ENCODE data around the gene NYNRIN. TPM values are rescaled to one million over a fixed set of nuclear protein-coding genes. Genes with fewer than 3 reads are reported as not detected.
"Not testable (repeated sequence)": the region's sequence is repeated elsewhere in the genome, so short reads cannot be mapped to it uniquely, and the experiment has no call there.

Gene NYNRIN
- 9.5 TPM for total RNA-seq
- long read RNA-seq, partial matches to known transcripts, result 3 of 11 reads
- long read RNA-seq, other reads (novel, unspliced or antisense), result 8 of 11 reads

DNA sequence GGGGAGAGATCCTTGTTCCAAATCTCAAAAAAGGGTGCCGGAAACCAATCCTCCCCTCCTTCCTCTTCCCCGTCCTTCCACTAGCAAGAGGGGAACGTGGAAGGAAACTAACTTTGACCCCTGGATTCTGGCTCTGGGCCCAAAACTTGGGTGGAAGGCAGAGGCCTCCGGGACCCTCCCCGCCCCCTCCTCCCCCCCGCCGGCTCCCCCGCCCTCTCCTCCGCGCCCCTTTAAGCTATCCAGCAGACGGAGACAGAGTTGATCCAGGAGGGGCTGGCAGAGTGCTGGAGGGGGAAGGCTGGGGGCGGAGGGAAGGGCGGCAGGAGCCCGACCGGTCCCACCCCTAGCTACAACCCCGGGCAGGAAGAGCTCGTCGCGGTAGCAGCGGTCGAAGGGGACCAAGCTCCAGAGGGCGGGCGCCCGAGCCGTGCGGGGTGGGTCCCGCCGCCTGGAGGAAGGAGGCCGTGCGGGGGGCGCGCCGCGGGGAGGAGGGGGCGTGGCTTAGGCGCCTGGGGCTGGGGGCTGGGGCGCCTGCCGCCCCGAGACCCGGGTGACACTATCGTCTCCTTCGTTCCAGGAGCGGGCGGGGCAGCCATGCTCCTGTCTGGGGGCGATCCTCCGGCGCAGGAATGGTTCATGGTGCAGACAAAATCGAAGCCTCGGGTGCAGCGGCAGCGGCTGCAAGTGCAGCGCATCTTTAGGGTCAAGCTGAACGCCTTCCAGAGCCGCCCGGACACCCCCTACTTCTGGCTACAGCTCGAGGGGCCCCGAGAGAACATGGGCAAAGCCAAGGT, at the start of gene NYNRIN:
Gene NYNRIN, plus strand, starts transcription at position 351 of the 794 bp plus-strand sequence. Its CDS starts 244 bp downstream, at position 595.
- intact Hi-C loops (cut with DNase I), result loop anchor here (1.0 kb wide), 1 partner anchor 32 kb away; no protein-coding TSS in a partner anchor
- DNase-seq (ENCODE audit: missing footprints) (peak; percentile 76), ATAC-seq (peak; percentile 77)

DNA sequence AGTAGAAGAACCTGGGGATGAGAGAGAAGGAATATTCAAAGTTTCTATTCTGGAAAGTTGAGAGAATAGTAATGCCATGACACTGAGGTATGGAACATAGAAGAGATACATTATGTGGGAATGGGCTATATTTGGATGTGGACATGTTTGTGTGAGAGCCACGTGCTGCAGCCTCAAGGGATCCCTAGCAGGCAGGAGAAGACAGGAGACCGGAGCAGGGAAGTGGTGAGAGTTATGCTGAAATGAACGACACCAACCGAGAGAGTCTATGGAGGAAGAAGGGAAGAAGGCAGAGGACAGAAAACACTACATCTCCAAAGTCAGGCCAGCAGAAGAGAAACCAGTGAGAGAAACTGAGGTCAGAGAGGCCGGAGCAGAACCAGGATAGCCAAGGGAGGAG, 49.1 kb upstream of the NYNRIN start:
- ATAC-seq (no peak), DNase-seq (ENCODE audit: missing footprints) (no peak)
- intact Hi-C loops (cut with DNase I), result no loop called here

DNA sequence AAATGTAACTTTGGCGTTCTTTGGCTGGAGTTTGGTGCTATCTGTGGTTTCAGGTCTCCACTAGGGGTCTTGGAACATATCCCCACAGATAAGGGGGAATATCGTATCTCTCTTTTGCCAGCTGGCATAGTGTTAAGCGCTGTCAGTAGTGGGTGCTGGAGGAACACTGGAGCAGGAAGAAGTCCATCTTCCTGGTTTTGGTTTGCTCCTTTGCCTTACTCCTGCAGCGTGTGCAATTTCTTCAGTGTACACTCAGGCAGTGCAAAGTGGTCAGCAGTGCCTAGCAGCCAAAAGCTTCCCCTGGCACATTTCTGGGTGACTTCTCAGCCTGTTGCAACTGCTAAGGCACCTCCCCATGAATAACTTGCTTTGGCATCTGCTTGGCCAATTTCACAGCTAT, 47.3 kb upstream of the NYNRIN start:
- intact Hi-C loops (cut with DNase I), result no loop called here
- ATAC-seq, result peak; percentile 69
- DNase-seq (ENCODE audit: missing footprints), result no peak

DNA sequence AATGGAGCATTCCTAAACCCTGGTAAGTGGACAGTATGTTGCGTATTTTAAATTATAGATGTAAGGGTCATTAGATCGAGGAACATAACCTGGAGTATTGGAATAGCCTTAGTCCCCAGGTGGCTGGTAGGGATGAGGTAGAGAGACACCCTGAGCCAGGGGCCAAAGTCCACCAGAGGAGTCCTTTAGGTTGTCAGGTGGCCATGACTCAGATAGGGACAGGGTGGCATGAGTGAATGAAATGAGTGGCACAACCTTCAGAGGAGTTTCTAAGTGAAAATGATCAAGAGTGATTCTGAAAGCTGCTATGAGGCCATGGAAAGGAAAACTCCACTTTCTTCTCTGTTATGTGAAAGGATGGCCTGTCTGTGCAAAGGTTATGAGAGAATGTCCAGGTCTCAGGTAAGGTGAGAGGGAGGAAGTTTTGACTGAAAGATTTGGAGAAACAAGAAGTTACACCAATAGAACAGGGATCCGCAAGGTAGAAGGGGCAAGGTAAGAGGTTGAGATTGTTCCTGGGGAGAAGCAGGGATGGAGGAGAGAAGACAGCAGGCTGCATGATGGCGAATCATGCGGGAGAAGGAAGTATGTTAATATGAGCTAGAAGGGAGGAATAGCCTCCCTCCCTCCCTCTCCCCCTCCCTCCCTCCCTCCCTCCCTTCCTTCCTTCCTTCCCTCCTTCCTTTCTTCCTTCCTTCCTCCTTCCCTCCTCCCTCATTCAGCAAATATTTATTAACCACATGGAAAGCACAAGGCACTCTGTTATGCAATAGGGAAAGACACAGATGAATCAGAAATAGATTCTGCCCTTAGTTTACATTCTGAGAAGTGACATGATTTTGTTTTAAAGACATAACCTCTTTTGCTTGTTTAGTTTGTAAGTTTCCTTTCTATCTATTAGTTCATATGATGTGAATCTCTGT, 45.0 kb upstream of the NYNRIN start:
- DNase-seq (ENCODE audit: missing footprints), result no peak
- ATAC-seq, result no peak
- intact Hi-C loops (cut with DNase I), result no loop called here

DNA sequence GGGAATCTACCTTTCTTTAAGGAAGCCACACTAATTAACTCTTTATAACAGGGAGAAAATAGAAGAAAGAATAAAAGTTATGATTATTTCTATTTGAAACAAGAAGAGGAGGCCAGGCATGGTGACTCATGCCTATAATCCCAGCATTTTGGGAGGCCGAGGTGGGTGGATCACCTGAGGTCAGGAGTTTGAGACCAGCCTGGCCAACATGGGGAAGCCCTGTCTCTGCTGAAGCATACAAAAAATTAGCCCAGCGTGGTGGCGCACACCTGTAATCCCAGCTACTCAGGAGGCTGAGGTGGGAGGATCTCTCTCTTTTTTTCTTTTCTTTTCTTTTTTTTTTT, 44.3 kb upstream of the NYNRIN start:
- intact Hi-C loops (cut with DNase I); ATAC-seq; DNase-seq (ENCODE audit: missing footprints): not testable (repeated sequence)

DNA sequence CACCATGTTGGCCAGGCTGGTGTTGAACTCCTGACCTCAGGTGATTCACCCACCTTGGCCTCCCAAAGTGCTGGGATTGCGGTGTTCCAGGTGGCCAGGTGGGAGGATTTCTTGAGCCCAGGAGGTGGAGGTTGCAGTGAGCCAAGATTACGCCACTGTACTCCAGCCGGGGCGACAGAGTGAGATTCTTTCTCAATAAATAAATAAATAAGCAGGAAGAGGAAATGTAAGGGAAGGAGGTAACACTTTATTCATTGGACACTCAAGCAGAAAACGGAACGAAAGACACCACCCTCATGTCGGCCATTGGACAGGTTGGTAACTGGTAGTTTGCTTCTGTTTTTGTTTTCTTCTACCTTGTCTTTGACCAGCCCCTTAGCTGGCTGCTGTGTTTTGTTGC, 43.8 kb upstream of the NYNRIN start:
- intact Hi-C loops (cut with DNase I), result no loop called here
- DNase-seq (ENCODE audit: missing footprints), result no peak
- ATAC-seq, result no peak

DNA sequence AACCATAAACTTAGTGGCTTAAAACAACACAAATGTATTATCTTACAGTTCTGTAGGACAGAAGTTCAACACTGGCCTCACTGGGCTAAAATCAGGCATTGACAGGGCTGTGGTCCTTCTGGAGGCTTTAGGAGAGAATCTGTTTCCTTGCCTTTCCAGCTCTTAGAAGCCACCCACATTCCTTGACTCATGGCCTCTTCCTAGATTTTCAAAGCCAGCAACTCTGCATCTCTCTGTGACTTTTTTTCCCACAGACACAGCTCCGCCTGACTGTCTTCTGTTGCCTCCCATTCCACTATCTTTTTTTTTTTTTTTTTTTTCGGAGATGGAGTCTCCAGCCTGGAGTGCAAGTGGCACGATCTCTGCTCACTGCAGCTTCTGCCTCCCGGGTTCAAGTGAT, 42.6 kb upstream of the NYNRIN start:
- DNase-seq (ENCODE audit: missing footprints) (no peak), ATAC-seq (no peak)
- intact Hi-C loops (cut with DNase I), result no loop called here

DNA sequence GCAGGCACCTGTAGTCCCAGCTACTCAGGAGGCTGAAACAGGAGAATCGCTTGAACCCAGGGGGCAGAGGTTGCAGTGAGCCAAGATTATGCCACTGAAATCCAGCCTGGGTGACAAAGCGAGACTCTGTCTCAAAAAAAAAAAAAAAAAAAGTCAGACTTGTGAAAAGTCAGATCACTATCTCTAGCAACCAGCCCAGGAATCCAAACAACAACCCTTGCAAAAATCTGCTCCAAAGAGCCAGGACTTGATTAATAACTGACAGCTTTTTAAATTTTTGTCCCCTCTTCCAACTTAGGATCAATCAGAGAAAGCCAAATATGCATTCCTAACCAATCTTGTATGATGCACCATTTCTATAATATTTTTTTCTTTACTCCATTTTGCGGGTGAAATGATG, 38.5 kb upstream of the NYNRIN start:
- ATAC-seq, result no peak
- intact Hi-C loops (cut with DNase I), result no loop called here

DNA sequence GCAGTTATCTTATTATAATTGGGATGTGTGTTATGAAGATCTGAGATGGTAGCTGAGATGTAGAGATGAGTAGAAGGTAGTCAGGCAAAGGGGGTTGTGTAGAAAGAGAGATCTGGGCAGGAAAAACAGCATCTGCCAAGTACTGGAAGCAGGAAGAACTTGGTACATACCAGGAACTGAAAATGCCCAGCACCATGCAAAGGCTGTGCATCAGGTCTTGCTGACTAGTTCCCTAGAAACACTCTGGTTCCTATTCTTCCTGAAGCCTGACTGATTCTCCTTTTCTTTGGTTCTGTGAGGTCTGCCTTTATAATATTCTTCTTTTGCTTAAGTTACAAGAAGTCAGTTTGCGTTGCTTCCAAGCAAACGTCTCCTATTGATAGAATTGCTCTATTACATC, 37.5 kb upstream of the NYNRIN start:
- DNase-seq (ENCODE audit: missing footprints), result no peak
- ATAC-seq, result no peak
- intact Hi-C loops (cut with DNase I), result no loop called here

More for the DNA sequence above, 38.5 kb upstream of the NYNRIN start:
- no peak for DNase-seq (ENCODE audit: missing footprints)

DNA sequence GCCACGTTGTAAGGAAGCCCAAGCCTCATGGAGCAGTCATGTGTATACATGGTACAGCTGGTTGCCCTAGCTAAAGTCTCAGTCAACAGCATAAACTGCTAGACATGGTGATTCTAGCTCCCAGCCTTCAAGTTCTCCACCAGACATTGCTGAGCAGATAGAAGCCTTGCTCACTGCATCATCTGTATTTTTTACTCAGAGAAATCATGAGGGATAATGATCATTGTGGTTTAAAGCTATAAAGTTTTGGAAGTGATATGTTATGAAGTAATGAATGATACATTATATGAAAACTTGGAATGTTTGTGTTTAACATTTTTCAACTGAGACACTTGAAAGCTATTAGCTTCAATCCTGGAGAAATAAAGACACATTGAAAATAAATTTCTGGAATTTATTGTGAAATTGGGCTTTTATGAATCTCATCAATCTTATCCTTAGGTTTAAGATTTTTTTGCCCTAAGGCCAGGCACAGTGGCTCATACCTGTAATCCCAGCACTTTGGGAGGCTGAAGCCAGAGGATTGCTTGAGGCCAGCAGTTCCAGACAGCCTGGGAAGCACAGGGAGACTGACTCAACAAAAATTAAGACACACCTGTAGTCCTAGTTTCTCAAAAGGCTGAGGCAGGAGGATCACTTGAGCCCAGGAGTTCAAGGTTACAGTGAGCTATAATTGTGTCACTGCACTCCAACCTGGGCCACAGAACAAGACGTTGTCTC, 36.4 kb upstream of the NYNRIN start:
- ATAC-seq, result no peak
- no peak for DNase-seq (ENCODE audit: missing footprints)
- intact Hi-C loops (cut with DNase I), result no loop called here

DNA sequence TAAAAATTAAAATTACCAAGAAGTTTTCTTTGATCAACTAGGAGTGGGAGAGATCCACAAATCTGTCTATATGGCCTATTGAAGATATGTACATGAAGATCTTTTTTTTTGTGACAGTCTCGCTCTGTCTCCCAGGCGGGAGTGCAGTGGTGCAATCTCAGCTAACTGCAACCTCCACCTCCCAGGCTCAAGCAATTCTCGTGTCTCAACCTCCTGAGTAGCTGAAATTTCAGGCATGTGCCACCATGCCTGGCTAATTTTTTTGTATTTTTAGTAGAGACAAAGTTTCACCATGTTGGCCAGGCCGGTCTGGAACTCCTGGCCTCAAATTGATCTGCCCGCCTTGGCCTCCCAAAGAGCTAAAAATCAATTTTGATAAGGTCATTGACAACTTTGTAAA, 35.4 kb upstream of the NYNRIN start:
- intact Hi-C loops (cut with DNase I), result no loop called here
- no peak for DNase-seq (ENCODE audit: missing footprints)
- ATAC-seq, result no peak

DNA sequence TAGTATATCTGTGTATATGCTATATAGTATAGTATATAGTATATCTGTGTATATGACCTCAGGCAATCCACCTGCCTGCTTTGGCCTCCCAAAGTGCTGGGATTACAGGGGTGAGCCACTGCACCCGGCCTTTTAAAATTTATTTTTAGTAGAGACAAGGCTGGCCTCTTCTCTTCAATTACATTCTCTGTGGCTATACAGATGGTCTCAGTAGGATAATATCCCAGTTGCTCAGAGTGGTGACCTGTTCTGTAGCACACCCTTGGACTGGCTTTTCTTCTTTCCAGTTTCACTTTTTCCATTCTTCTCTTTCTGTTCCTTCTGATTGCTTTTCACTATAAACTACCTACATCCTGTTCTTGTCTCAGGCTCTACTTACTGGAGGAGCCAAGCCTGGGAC, 34.0 kb upstream of the NYNRIN start:
- intact Hi-C loops (cut with DNase I), result no loop called here
- ATAC-seq, result no peak
- no peak for DNase-seq (ENCODE audit: missing footprints)

DNA sequence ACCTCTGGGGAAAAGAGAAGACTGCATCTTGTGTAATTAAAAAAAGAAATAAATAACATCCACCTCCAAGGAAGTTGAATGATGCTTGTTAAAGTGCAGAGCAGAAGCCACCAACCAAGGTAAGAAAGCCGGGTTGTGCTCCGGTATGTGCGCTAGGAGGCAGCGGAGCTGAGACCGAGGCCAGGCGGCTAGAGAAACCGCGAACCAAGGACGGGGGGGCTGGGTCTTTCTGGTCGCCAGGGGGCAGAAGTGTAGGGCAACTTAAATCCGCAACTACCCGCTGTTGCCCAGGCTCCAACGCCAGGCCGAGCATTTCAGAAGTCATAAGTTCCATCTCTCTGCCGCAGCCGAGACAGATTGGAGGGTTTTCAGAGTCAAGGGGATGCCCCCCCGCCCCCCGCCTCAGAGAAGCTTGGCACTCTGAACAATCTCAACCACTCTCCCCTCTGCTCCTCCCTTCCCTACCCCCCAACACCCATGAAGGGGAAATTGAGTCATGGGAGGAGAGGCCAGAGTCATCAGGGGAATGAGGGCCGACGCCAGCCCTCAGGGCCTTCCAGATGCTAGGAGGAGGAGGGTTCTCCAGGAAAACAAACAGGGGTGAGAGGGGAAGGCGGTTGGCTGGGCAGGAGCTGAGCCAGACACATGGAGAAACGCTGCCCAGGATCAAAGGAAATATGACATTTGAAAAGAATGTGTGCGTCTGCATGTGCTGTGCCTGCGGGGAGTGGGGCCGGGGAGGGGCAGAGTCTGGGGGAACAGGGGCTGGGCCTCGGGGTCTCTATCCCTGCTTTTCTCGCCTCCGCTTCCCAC, 33.0 kb upstream of the NYNRIN start:
- ATAC-seq (peak; percentile 42), DNase-seq (ENCODE audit: missing footprints) (peak; percentile 86)
- intact Hi-C loops (cut with DNase I), result loop anchor here (1.0 to 2.0 kb wide), 2 partner anchors 31 to 65 kb away; partner anchors contain the start of gene ADCY4

DNA sequence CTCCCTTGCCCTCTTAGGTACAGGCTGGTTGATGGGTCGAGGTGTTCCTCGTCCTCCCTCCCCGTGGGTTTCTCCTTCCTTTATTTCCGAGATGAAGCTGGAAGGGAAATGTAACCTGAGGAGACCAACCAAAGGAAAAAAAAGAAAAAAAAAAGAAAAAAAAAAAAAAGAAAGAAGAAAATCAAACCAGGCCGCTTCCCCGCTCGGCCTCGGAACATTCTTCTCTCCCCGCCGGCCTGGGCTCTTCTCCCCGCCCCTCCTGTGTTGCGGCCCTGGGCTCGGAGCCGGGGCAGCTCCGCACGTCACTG, 32.4 kb upstream of the NYNRIN start:
- intact Hi-C loops (cut with DNase I), result loop anchor here (1.0 to 2.0 kb wide), 2 partner anchors 32 to 65 kb away; partner anchors contain the start of gene ADCY4
- ATAC-seq (no peak), DNase-seq (ENCODE audit: missing footprints) (no peak)

DNA sequence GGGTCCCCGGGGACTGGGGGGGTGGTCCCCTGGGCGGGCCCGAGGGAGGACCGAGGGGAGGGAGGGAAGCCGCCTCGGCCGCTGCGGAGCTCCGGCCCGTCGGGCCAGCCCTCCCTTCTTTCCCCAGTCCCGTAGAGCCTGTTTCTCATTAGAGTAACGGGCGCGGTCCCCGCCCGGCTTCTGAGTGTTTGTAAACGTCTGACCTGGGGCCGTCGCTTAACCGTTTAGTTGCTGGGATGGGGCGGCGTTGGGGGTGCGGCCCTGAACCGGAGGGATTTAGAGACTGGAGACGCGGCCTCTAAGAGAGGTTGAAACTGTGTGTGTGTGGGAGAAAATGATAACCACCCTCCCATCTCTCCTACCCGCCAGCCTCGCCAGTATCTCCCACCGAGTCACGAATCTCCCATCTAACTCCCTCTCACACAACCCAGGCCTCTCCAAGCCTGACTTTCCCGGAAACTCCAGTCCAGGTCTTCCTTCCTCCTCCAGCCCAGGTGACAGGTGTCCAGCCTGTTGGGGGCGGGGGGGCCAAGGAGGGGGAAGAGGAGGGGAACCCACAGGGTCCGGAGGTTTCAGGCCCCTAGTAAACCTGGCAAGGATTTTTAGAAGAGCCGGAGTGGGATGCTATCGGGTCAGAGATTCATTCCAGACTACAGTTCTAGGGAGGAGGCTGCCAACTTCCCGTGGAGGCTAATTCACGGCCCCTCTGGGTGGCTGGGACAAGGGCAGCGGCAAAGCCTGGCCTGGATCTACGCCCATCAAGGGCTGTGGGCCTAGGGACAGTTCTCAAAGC, 31.9 kb upstream of the NYNRIN start:
- intact Hi-C loops (cut with DNase I), result loop anchor here (1.0 to 2.0 kb wide), 3 partner anchors 31 to 64 kb away; partner anchors contain the start of gene ADCY4
- peak; percentile 88 for ATAC-seq
- peak; percentile 93 for DNase-seq (ENCODE audit: missing footprints)

DNA sequence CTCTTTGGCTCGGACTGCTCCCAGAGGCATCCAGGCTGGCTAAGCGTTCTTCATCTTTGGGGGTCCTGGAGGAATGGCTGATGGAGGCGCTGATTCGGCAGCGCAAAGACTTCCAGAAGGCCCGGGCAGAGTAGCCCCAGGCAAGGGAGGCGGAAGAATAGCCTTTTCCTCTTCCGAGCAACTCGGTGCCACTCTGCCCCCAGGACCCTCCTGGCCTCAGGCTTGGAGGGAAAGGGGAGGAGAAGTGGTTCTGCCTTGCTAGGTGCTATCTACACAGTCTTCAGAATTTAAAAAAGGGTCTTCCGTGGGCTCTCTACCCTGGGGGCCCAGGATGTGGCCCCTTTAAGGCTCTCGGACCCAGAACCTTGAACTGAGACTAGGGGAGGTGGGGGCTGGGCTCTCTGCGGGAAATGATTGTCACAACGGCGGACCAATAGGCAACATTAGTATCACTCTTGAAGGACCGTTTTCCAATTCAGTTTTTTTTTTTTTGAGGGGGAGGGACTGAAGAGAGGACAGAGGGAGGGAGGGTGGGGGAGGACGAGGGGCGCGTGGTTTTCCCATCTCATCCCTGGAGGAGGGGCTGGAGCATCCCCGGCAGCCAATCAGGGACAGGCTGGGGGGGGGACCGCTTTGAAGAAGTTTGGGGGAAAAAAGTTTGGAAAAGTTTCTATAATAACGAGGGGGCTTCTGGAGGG, 31.1 kb upstream of the NYNRIN start, which contains the start of gene NFATC4:
Gene NFATC4, plus strand, starts transcription at position 671 of the 698 bp plus-strand sequence. CDS start 157 bp downstream, outside the sequence.
- peak; percentile 61 for ATAC-seq
- peak; percentile 82 for DNase-seq (ENCODE audit: missing footprints)
- intact Hi-C loops (cut with DNase I), result loop anchor here (1.0 to 2.0 kb wide), 2 partner anchors 31 to 33 kb away; partner anchors contain the start of gene ADCY4

DNA sequence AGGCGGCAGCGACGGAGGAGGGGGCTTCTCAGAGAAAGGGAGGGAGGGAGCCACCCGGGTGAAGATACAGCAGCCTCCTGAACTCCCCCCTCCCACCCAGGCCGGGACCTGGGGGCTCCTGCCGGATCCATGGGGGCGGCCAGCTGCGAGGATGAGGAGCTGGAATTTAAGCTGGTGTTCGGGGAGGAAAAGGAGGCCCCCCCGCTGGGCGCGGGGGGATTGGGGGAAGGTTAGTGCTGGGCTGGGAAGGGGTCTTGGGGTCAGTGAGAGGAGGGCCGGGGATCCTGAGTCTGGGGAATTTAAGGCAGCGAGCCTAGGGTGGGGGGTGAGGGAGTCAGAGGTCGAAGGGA, 30.6 kb upstream of the NYNRIN start:
- DNase-seq (ENCODE audit: missing footprints) (no peak), ATAC-seq (no peak)
- intact Hi-C loops (cut with DNase I), result no loop called here

Measured in Right ventricle myocardium inferior (tissue), 1 donor.